Heart left ventricle (tissue), 13 donors: ENCODE measurements around the gene TIGD2.

Source experiments
- CTCF ChIP-seq, 12 donors: fragments of 200-600 bp; sonication (generic) in 4 of 12; IDR thresholded peaks; one replicate each; pipeline versions ENCODE4 v1.5.0 to v1.8.0; 2018 to 2022; ENCODE audit warnings: antibody characterized with exemption in 12 of 12, mild to moderate bottlenecking in 5 of 12
- POLR2A ChIP-seq, 2 donors: fragments of 450-650 bp; IDR thresholded peaks; one replicate each; pipeline ENCODE4 v1.6.1; 2017; ENCODE audit warnings: antibody characterized with exemption in 2 of 2, mild to moderate bottlenecking in 2 of 2, moderate library complexity in 2 of 2
- donor health status: ischemic (EF 13 %, LVEDD 7.1; RV severe dilation, severe dysfunction).
- donor health status: DM: no; HTN: yes; CAD: no.
- donor health status: DM: no; HTN: no; CAD: no.
- donor health status: ischemic (EF 25% LVEDD 6.9; RV normal size, moderate dysfunction).
- donor health status: ischemic (EF 25% LVEDD 5.7; RV mildly dilated, moderate dysfunction).
- donor health status: ischemic (EF 35%, LVEDD 5.7; RV mildly dilated, moderate dysfunction).
- donor health status: nonischemic (EF 11% LVEDD 7.7; RV severe dilation, severe dysfunction).
- donor health status: DM: yes; HTN: yes; CAD: no.
- donor health status: PGD.
- donor health status: ischemic (EF 29% LVEDD 5.4; RV normal size, mild dysfunction).
- donor health status: nonischemic (EF 23%, LVEDD 6.1; RV moderate dilation, normal function).

DNA sequence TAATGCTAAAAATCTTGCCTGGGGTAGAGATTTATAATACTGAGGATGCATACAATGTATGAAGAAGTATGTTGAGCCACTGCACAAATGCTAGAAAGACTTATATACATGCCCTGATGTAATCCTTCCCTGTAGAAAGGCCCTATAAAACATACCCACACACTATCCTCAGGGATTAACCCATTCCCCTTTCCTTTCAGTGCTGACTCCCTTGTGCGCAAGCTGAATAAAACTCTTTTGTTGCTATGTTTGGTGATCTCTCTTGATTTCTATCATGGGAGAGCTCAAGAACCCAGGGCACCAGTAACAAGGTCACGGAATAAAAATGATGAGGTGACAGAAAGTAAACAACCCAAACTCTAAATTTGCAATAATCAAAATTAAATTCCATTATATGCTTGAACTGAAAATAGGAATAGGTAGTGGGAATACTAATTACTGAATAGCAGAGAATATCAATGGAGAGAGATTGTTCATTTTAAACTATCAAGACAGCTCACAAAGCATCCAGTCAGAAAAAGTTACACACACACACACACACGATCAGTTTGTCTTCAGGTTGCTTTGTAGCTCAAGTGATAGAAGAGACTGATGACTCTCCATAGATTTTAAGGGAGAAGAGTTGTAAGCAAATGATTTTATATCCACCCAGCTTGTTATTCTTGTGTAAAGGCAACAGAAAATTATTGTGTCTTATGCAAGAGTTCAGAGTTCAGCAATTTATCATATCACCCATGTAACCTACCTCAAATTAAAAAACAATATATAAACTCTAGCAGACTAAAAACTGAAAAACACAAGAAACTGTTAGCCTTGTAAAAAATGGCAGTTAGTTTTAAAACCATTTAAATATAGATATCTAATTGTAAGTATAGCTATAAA lies 14.8 kb downstream of the TIGD2 start:
- TF ChIP-seq CTCF (IDR thresholded peaks at IDR 0.05) (no peak), POLR2A (IDR thresholded peaks at IDR 0.05) (no peak)
